ENCODE measurements around the gene PTPRD. TPM values are rescaled to one million over a fixed set of nuclear protein-coding genes. Genes with fewer than 3 reads are reported as not detected.

PTPRD gene
- total and polyA plus RNA-seq, 9 donors: 16.2 to 231 (median 85.8) TPM

DNA sequence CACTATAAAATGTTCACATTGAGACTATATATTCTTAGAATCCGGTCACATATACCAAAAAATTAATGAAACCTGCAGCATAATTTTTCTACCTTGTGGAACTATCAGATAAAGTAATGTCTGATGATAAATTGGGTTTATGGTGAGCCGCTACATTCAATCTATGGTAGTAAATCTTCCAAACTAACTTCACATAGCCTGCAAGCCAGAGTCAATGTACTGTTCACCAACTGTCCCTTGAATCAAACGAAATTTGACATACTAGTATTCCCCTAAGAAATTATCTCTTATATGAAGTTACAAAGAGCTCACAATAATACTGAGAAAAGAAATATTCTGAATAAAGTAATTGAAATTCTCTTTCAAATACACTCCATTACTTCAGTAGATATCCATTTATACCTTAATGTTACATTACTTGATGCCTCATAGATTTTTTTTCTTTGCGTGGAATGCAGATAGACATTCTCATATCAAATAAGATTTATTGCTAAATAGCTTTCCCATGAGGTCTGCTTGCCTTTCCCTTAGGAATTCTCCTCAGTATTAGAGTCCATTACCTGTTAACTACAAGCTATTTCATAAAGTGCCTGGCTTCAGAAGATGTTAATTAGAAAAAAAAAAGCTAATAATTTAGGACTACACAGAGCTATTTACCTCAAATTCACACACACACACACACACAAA lies 169.5 kb downstream of the PTPRD start:
- H3K36me3 ChIP-seq: no peaks in the 10 kb centered on the region
- 60 to 70% (median 61%) methylated on average over 4 of the region's 4 CpGs for WGBS, 3 donors
- H3K4me3 ChIP-seq: no peak overlapping the region

DNA sequence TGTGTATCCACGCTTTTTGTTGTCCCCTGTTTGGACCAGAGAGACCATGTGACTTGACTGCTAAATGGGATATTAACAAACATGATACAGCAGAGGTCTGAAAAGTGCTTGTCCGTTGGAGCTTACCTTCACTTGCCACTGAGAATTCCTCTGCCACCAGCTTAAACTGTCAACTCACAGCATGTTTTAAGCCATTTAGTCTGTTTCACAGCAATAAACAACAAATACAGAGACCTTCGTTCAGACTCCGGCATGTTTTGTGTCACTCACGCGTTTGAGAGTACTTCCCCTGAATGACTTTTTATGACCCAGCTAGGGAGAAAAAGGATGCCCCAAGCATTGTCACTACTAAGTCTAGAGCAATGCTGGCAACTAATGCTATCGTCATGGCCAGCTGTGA lies 173.8 kb downstream of the PTPRD start:
- H3K4me1 ChIP-seq (ENCODE audit: insufficient read depth): no peaks in the 10 kb centered on the region
- H3K36me3 ChIP-seq: no peaks in the 10 kb centered on the region
- no peak overlapping the region for H3K27ac ChIP-seq
- 57 to 60% (median 60%) methylated on average over 7 of the region's 7 CpGs for WGBS, 3 donors
- no peaks in the 10 kb centered on the region for H3K27me3 ChIP-seq
- DNase-seq: no peak
- intact Hi-C loops (cut with DNase I): no loop called here
- no peak overlapping the region for H3K4me3 ChIP-seq
- no peaks in the 10 kb centered on the region for H3K9me3 ChIP-seq
- TF ChIP-seq CTCF (IDR thresholded peaks at IDR 0.05) (no peak), POLR2A (IDR thresholded peaks at IDR 0.05) (no peak), EP300 (IDR thresholded peaks at IDR 0.05) (no peak)

More for the DNA sequence above, 169.5 kb downstream of the PTPRD start:
- H3K9me3 ChIP-seq: no peaks in the 10 kb centered on the region
- DNase-seq: no peak
- H3K4me1 ChIP-seq (ENCODE audit: insufficient read depth): no peaks in the 10 kb centered on the region
- no peaks in the 10 kb centered on the region for H3K27me3 ChIP-seq
- intact Hi-C loops (cut with DNase I): no loop called here
- TF ChIP-seq EP300 (IDR thresholded peaks at IDR 0.05) (no peak), CTCF (IDR thresholded peaks at IDR 0.05) (no peak), POLR2A (IDR thresholded peaks at IDR 0.05) (no peak)
- H3K27ac ChIP-seq: no peak overlapping the region

DNA sequence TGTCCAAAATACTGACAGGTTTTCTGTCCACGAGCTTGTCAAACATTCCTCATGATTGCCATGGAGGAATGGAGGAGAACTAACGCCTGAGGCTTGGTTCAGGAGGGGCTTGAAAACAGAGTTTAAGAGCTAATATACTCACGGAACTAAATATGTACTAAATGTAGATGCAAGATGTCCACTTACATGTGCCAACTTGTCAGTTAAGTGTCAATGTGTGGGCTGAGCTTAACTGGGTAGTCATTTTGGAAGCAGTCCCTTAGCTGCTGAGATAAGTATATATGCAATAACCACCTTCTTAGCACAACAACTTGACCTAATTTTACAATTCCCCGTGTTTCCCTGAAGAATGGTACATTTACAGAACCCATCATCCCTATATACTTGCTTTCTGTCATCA lies 176.0 kb downstream of the PTPRD start:
- H3K27ac ChIP-seq: no peak overlapping the region
- DNase-seq: no peak
- H3K4me3 ChIP-seq: no peak overlapping the region
- intact Hi-C loops (cut with DNase I): no loop called here
- H3K4me1 ChIP-seq (ENCODE audit: insufficient read depth): no peaks in the 10 kb centered on the region
- no peaks in the 10 kb centered on the region for H3K9me3 ChIP-seq
- TF ChIP-seq EP300 (IDR thresholded peaks at IDR 0.05) (no peak), POLR2A (IDR thresholded peaks at IDR 0.05) (no peak), CTCF (IDR thresholded peaks at IDR 0.05) (no peak)
- no peaks in the 10 kb centered on the region for H3K36me3 ChIP-seq
- H3K27me3 ChIP-seq: no peaks in the 10 kb centered on the region
- 58 to 77% (median 67%) methylated on average over 4 of the region's 4 CpGs for WGBS, 3 donors

GRCh38 chr9:10434412-10434811 lies 178.4 kb downstream of the PTPRD start:
- DNase-seq: no peak
- no peaks in the 10 kb centered on the region for H3K36me3 ChIP-seq
- TF ChIP-seq CTCF (IDR thresholded peaks at IDR 0.05) (no peak), POLR2A (IDR thresholded peaks at IDR 0.05) (no peak), EP300 (IDR thresholded peaks at IDR 0.05) (no peak)
- no peaks in the 10 kb centered on the region for H3K27me3 ChIP-seq
- no peak overlapping the region for H3K4me3 ChIP-seq
- H3K27ac ChIP-seq: no peak overlapping the region
- H3K9me3 ChIP-seq: no peaks in the 10 kb centered on the region
- WGBS, 3 donors: 89 to 97% (median 94%) methylated on average over 1 of the region's 1 CpG
- no peaks in the 10 kb centered on the region for H3K4me1 ChIP-seq (ENCODE audit: insufficient read depth)
- intact Hi-C loops (cut with DNase I): no loop called here

Measured in ovary (tissue), 9 donors.